Tibial nerve (tissue), 4 donors: ENCODE data around the gene APOC3.

Source experiments
- CTCF ChIP-seq, 5 experiments: fragments of 200-600 bp in 3 of 5; fragments of 450-650 bp in 2 of 5; sonication (generic) in 3 of 5; IDR thresholded peaks; one replicate each; pipeline ENCODE4 v1.5.1; 2016 to 2019; ENCODE audit warnings: antibody characterized with exemption in 5 of 5, mild to moderate bottlenecking in 3 of 5, moderate library complexity in 2 of 5
- EP300 ChIP-seq, 2 donors: sonication (generic); formaldehyde crosslinking; IDR thresholded peaks; one replicate each; pipeline ENCODE4 v1.6.1; 2017; ENCODE audit warnings: antibody characterized with exemption in 2 of 2, mild to moderate bottlenecking in 1 of 2

- TF ChIP-seq CTCF (IDR thresholded peaks at IDR 0.05): peak in 2 of 5 experiments; percentile 45 to 52
- TF ChIP-seq EP300 (IDR thresholded peaks at IDR 0.05): peak; percentile 66 to 73
Observed at GRCh38 chr11:116787786-116788486, 41.8 kb upstream of the APOC3 start, which contains the start of gene ZPR1.
